HEK293 (cell line): ENCODE data around the gene ABCF2.

Experiments used
- FEZF1 ChIP-seq: fragments of 450-650 bp; formaldehyde crosslinking; IDR thresholded peaks from 2 replicates; pipeline ENCODE4 v1.5.1; 2016; ENCODE audit warnings: missing biosample characterization, missing genetic modification characterization
- SETDB1 ChIP-seq: IDR thresholded peaks from one replicate; pipeline ENCODE4 v1.6.1; 2017; ENCODE audit warnings: mild to moderate bottlenecking, low read length, moderate library complexity, mixed read lengths; ENCODE audit not compliant: insufficient read length
- ZNF549 ChIP-seq: fragments of 450-650 bp; IDR thresholded peaks from 2 replicates; pipeline ENCODE4 v1.5.1; 2018; ENCODE audit warnings: missing biosample characterization, missing genetic modification characterization, mild to moderate bottlenecking, inconsistent platforms, moderate library complexity
- TF ChIP-seq, protein P1 (sequence below): fragments of 450-650 bp; formaldehyde crosslinking; IDR thresholded peaks from 2 replicates; pipeline ENCODE4 v1.5.1; 2016; ENCODE audit warnings: missing biosample characterization, missing genetic modification characterization, borderline replicate concordance

DNA sequence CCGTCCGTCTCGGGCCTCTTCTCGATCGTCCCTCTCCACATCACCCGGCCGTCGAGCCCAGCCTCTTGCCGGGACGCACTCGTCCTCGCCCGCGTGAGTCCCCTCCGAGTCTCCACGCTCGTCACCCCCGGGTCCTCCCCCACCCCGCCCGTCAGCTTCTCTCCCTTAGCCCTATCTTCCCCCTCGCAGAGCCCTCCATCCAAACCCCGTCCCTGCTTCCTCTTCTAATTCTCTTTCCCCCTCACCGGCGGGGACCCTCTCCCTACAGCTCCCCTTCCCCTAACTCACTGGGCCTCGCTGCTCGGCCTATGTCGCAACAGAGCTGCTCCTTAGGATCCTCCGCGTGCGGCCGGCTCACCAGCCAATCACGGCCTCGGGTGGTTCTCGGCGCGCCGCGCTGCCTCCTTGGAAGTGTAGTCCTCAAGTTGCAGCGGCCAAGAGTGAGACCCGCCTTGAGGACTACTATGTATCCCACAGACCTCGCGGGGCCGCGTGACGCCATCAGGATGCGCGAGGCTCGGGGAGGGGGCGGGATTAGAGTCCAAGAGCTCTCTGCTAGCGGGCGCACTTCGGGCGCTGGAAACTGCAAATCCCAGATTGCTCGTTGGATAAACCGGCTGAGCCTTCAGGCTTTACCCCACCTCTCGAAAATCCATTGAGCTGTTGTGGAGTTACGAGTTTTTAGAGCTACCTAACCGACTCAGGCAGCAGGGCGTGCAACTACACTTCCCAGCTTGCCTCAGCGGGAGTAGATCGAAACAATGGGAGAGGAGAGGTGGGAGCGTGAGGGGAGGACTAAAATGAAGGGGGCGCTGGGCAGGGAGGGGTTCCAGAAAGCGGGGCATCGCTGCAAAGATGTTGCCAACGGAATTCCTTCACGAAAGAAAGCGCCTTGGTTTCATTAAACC lies at the start of gene ABCF2:
- no peak for TF ChIP-seq ZNF549 (tag by site-specific recombination)
- TF ChIP-seq, protein P1, sequence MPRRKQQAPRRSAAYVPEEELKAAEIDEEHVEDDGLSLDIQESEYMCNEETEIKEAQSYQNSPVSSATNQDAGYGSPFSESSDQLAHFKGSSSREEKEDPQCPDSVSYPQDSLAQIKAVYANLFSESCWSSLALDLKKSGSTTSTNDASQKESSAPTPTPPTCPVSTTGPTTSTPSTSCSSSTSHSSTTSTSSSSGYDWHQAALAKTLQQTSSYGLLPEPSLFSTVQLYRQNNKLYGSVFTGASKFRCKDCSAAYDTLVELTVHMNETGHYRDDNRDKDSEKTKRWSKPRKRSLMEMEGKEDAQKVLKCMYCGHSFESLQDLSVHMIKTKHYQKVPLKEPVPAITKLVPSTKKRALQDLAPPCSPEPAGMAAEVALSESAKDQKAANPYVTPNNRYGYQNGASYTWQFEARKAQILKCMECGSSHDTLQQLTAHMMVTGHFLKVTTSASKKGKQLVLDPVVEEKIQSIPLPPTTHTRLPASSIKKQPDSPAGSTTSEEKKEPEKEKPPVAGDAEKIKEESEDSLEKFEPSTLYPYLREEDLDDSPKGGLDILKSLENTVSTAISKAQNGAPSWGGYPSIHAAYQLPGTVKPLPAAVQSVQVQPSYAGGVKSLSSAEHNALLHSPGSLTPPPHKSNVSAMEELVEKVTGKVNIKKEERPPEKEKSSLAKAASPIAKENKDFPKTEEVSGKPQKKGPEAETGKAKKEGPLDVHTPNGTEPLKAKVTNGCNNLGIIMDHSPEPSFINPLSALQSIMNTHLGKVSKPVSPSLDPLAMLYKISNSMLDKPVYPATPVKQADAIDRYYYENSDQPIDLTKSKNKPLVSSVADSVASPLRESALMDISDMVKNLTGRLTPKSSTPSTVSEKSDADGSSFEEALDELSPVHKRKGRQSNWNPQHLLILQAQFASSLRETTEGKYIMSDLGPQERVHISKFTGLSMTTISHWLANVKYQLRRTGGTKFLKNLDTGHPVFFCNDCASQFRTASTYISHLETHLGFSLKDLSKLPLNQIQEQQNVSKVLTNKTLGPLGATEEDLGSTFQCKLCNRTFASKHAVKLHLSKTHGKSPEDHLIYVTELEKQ (tag by site-specific recombination), result no peak
- no peak for TF ChIP-seq FEZF1 (tag by site-specific recombination)
- no peak for TF ChIP-seq SETDB1
